ENCODE data around the gene STRAP.

The STRAP gene

GRCh38 chr12:15880721-15881120 is 1.5 kb upstream of the STRAP start:
- H3K4me3 ChIP-seq (replicated peaks; ENCODE audit: low read depth, low read length), result no peak overlapping the region
- no peak for TF ChIP-seq CTCF (IDR thresholded peaks at IDR 0.05; ENCODE audit: low read depth, low read length, missing control alignments)
- DNase-seq (ENCODE audit: extremely low read depth, low read depth), result no peak

- DNase-seq (ENCODE audit: extremely low read depth, low read depth), result no peak
- no peak for TF ChIP-seq CTCF (IDR thresholded peaks at IDR 0.05; ENCODE audit: low read depth, low read length, missing control alignments)
- H3K4me3 ChIP-seq (replicated peaks; ENCODE audit: low read depth, low read length), result peak overlapping the region; percentile 99
These were observed 1.3 kb downstream of the STRAP start for GRCh38 chr12:15883536-15883935.

- no peak overlapping the region for H3K4me3 ChIP-seq (replicated peaks; ENCODE audit: low read depth, low read length)
- DNase-seq (ENCODE audit: extremely low read depth, low read depth), result no peak
- TF ChIP-seq CTCF (IDR thresholded peaks at IDR 0.05; ENCODE audit: low read depth, low read length, missing control alignments), result no peak
These were observed 4.3 kb downstream of the STRAP start for GRCh38 chr12:15886372-15887042.

- no peak for DNase-seq (ENCODE audit: extremely low read depth, low read depth)
- no peak for TF ChIP-seq CTCF (IDR thresholded peaks at IDR 0.05; ENCODE audit: low read depth, low read length, missing control alignments)
- H3K4me3 ChIP-seq (replicated peaks; ENCODE audit: low read depth, low read length), result no peak overlapping the region
These were observed 5.0 kb downstream of the STRAP start for GRCh38 chr12:15887043-15887817.

- DNase-seq (ENCODE audit: extremely low read depth, low read depth), result no peak
- H3K4me3 ChIP-seq (replicated peaks; ENCODE audit: low read depth, low read length), result no peak overlapping the region
- TF ChIP-seq CTCF (IDR thresholded peaks at IDR 0.05; ENCODE audit: low read depth, low read length, missing control alignments), result no peak
These were observed 10.6 kb downstream of the STRAP start for GRCh38 chr12:15892645-15893259.

- TF ChIP-seq CTCF (IDR thresholded peaks at IDR 0.05; ENCODE audit: low read depth, low read length, missing control alignments), result no peak
- DNase-seq (ENCODE audit: extremely low read depth, low read depth), result no peak
- no peak overlapping the region for H3K4me3 ChIP-seq (replicated peaks; ENCODE audit: low read depth, low read length)
These were observed 11.1 kb downstream of the STRAP start for GRCh38 chr12:15893260-15893659.
